Memory B cell (primary cell): ENCODE results near the gene KCTD5.

Experiments
- ATAC-seq: fragments of 150-1000 bp; cut with Tn5 transposase; 2 replicates; pipeline ENCODE4 v1.10.0; 2021; ENCODE audit warnings: low read depth, mild to moderate bottlenecking, moderate library complexity
- DNase-seq, 2 donors: peaks; one replicate each; pipeline ENCODE4 v3.0.0; 2022; ENCODE audit warnings: low spot score in 2 of 2
- H3K27ac Mint-ChIP-seq: one replicate; pipeline ENCODE4 v1.8.0; 2022; ENCODE audit warnings: mild to moderate bottlenecking, moderate library complexity, mixed read lengths
- H3K27me3 Mint-ChIP-seq: one replicate; pipeline ENCODE4 v1.8.0; 2022; ENCODE audit warnings: mixed read lengths
- H3K36me3 Mint-ChIP-seq: one replicate; pipeline ENCODE4 v1.8.0; 2022; ENCODE audit warnings: mild to moderate bottlenecking, mixed read lengths
- H3K4me1 Mint-ChIP-seq: one replicate; pipeline ENCODE4 v1.8.0; 2022; ENCODE audit warnings: mixed read lengths
- H3K4me3 Mint-ChIP-seq: one replicate; pipeline ENCODE4 v1.8.0; 2022; ENCODE audit warnings: mild to moderate bottlenecking, moderate library complexity, mixed read lengths
- H3K9me3 Mint-ChIP-seq: one replicate; pipeline ENCODE4 v1.8.0; 2022; ENCODE audit warnings: mixed read lengths

Gene KCTD5

GRCh38 chr16:2728034-2728433 is 45.7 kb downstream of the KCTD5 start:
- Mint-ChIP-seq H3K4me1 (no peaks in the 10 kb centered on the region), H3K27ac (no peak overlapping the region), H3K4me3 (no peak overlapping the region), H3K27me3 (peaks cover 12% of the 10 kb centered on the region), H3K36me3 (no peaks in the 10 kb centered on the region), H3K9me3 (no peaks in the 10 kb centered on the region)
- DNase-seq (no peak), ATAC-seq (no peak)

- no peak overlapping the region for H3K4me3 Mint-ChIP-seq
- H3K36me3 Mint-ChIP-seq, result no peaks in the 10 kb centered on the region
- DNase-seq, result no peak
- peaks cover 5% of the 10 kb centered on the region for H3K27me3 Mint-ChIP-seq
- H3K9me3 Mint-ChIP-seq, result no peaks in the 10 kb centered on the region
- H3K4me1 Mint-ChIP-seq, result no peaks in the 10 kb centered on the region
- no peak for ATAC-seq
- no peak overlapping the region for H3K27ac Mint-ChIP-seq
Observed at GRCh38 chr16:2734844-2735515, 52.7 kb downstream of the KCTD5 start.

- Mint-ChIP-seq H3K4me1 (no peaks in the 10 kb centered on the region), H3K36me3 (no peaks in the 10 kb centered on the region), H3K27me3 (peaks cover 9% of the 10 kb centered on the region), H3K9me3 (no peaks in the 10 kb centered on the region), H3K4me3 (no peak overlapping the region), H3K27ac (no peak overlapping the region)
- no peak for DNase-seq
- no peak for ATAC-seq
Observed at GRCh38 chr16:2736476-2737237, 54.3 kb downstream of the KCTD5 start.

GRCh38 chr16:2737238-2737605 is 54.9 kb downstream of the KCTD5 start:
- no peaks in the 10 kb centered on the region for H3K4me1 Mint-ChIP-seq
- H3K4me3 Mint-ChIP-seq, result no peak overlapping the region
- no peaks in the 10 kb centered on the region for H3K9me3 Mint-ChIP-seq
- H3K27ac Mint-ChIP-seq, result no peak overlapping the region
- H3K36me3 Mint-ChIP-seq, result no peaks in the 10 kb centered on the region
- ATAC-seq (no peak), DNase-seq (no peak)
- peaks cover 9% of the 10 kb centered on the region for H3K27me3 Mint-ChIP-seq

GRCh38 chr16:2737895-2738418 is 55.6 kb downstream of the KCTD5 start:
- H3K27me3 Mint-ChIP-seq, result peaks cover 9% of the 10 kb centered on the region
- H3K4me3 Mint-ChIP-seq, result no peak overlapping the region
- H3K9me3 Mint-ChIP-seq, result no peaks in the 10 kb centered on the region
- H3K27ac Mint-ChIP-seq, result no peak overlapping the region
- H3K36me3 Mint-ChIP-seq, result no peaks in the 10 kb centered on the region
- DNase-seq, result no peak
- no peaks in the 10 kb centered on the region for H3K4me1 Mint-ChIP-seq
- no peak for ATAC-seq

GRCh38 chr16:2738615-2739014 is 56.3 kb downstream of the KCTD5 start:
- ATAC-seq (no peak), DNase-seq (no peak)
- H3K4me1 Mint-ChIP-seq, result no peaks in the 10 kb centered on the region
- H3K36me3 Mint-ChIP-seq, result no peaks in the 10 kb centered on the region
- no peak overlapping the region for H3K27ac Mint-ChIP-seq
- H3K9me3 Mint-ChIP-seq, result no peaks in the 10 kb centered on the region
- peaks cover 9% of the 10 kb centered on the region for H3K27me3 Mint-ChIP-seq
- no peak overlapping the region for H3K4me3 Mint-ChIP-seq

GRCh38 chr16:2739625-2740430 is 57.5 kb downstream of the KCTD5 start:
- H3K27me3 Mint-ChIP-seq, result peaks cover 9% of the 10 kb centered on the region
- no peaks in the 10 kb centered on the region for H3K36me3 Mint-ChIP-seq
- ATAC-seq, result no peak
- no peak overlapping the region for H3K27ac Mint-ChIP-seq
- H3K9me3 Mint-ChIP-seq, result no peaks in the 10 kb centered on the region
- H3K4me3 Mint-ChIP-seq, result no peak overlapping the region
- no peaks in the 10 kb centered on the region for H3K4me1 Mint-ChIP-seq
- DNase-seq, result no peak

GRCh38 chr16:2740476-2740875 is 58.2 kb downstream of the KCTD5 start:
- Mint-ChIP-seq H3K27me3 (peaks cover 9% of the 10 kb centered on the region), H3K4me1 (no peaks in the 10 kb centered on the region), H3K36me3 (no peaks in the 10 kb centered on the region), H3K9me3 (no peaks in the 10 kb centered on the region), H3K27ac (no peak overlapping the region), H3K4me3 (no peak overlapping the region)
- ATAC-seq (no peak), DNase-seq (no peak)

GRCh38 chr16:2741168-2741567 is 58.8 kb downstream of the KCTD5 start:
- H3K9me3 Mint-ChIP-seq, result no peaks in the 10 kb centered on the region
- no peaks in the 10 kb centered on the region for H3K4me1 Mint-ChIP-seq
- no peak overlapping the region for H3K27ac Mint-ChIP-seq
- ATAC-seq (no peak), DNase-seq (no peak)
- no peak overlapping the region for H3K4me3 Mint-ChIP-seq
- H3K36me3 Mint-ChIP-seq, result no peaks in the 10 kb centered on the region
- H3K27me3 Mint-ChIP-seq, result peaks cover 9% of the 10 kb centered on the region

GRCh38 chr16:2742323-2743006 is 60.1 kb downstream of the KCTD5 start:
- ATAC-seq, result no peak
- Mint-ChIP-seq H3K36me3 (no peaks in the 10 kb centered on the region), H3K4me3 (no peak overlapping the region), H3K4me1 (no peaks in the 10 kb centered on the region), H3K27me3 (peaks cover 7% of the 10 kb centered on the region), H3K27ac (no peak overlapping the region), H3K9me3 (no peaks in the 10 kb centered on the region)
- DNase-seq, result no peak

GRCh38 chr16:2743007-2743810 is 60.9 kb downstream of the KCTD5 start:
- Mint-ChIP-seq H3K4me3 (no peak overlapping the region), H3K4me1 (no peaks in the 10 kb centered on the region), H3K9me3 (no peaks in the 10 kb centered on the region), H3K27me3 (peaks cover 7% of the 10 kb centered on the region), H3K27ac (no peak overlapping the region), H3K36me3 (no peaks in the 10 kb centered on the region)
- ATAC-seq (no peak), DNase-seq (no peak)

- no peak overlapping the region for H3K4me3 Mint-ChIP-seq
- H3K9me3 Mint-ChIP-seq, result no peaks in the 10 kb centered on the region
- no peaks in the 10 kb centered on the region for H3K36me3 Mint-ChIP-seq
- no peak for DNase-seq
- H3K4me1 Mint-ChIP-seq, result no peaks in the 10 kb centered on the region
- ATAC-seq, result no peak
- H3K27ac Mint-ChIP-seq, result no peak overlapping the region
- H3K27me3 Mint-ChIP-seq, result peaks cover 4% of the 10 kb centered on the region
Observed at GRCh38 chr16:2744711-2745110, 62.4 kb downstream of the KCTD5 start.
